Fibroblast of the aortic adventitia (primary cell): ENCODE measurements around the gene YES1. TPM values are rescaled to one million over a fixed set of nuclear protein-coding genes. Genes with fewer than 3 reads are reported as not detected.

Source experiments
- DNase-seq: peaks from one replicate; pipeline ENCODE4 v3.0.0-alpha.2; 2010; ENCODE audit warnings: low read depth
- H3K4me3 ChIP-seq: 2 replicates; pipeline ENCODE4 v1.5.1; 2011; ENCODE audit warnings: low read depth, mild to moderate bottlenecking, control low read depth, low read length, moderate library complexity
- CTCF ChIP-seq: IDR thresholded peaks from 2 replicates; pipeline ENCODE4 v1.5.1; 2011; ENCODE audit warnings: mild to moderate bottlenecking, low read length, control low read depth, inconsistent platforms; ENCODE audit not compliant: insufficient read depth
- total RNA-seq: library from RNA; depleted of rRNA; stranded (reverse); fragments of >200 nt; gene quantifications from 2 replicates; pipeline ENCODE4 v1.2.3, GENCODE V29; 2012; ENCODE audit warnings: low replicate concordance

Gene YES1
- total RNA-seq, 1 donor: 156 TPM

GRCh38 chr18:712401-713134, 99.5 kb downstream of the YES1 start, which contains the start of gene ENOSF1:
ENOSF1 (minus strand) TSS chr18:712630; CDS start chr18:712587, 43 bp downstream.
- TF ChIP-seq CTCF: peak; percentile 76
- DNase-seq: peak; percentile 74
- H3K4me3 ChIP-seq: peak within 1 kb of the TSS; percentile 82

DNA sequence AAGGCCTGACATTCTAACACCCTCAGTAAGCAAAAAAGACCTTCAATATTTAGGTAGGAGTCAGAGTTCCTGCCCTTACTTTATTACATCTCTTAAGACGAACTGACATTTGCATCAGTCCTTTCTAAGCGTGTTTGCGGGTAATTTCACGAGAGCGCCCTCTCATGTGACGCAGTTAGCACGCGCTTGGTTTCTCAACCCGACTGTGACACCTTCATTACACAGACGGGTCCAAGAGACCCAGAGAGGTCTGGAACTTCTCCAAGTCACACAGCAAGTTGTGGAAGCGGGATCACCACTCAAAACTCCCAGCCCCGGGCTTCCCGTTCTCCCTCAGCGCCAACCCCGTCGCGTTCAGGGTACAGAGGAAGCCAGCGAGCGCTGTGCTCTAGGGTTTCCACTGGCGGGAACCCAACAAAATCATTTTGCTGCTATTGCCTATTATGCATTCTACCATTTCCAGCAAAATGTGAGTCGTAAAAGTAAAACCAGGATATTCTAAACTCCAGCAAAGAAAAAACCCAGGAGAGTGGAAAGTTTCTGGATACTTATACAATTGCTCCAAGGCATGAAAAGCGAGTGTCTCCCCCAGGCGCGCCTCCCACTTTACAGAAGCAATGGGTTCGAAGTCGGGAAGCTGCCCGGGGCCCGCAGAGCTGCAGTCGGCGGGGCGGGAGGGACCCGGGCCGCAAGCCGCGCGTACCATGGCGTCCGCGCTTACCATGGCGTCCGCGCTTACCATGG, 100.2 kb downstream of the YES1 start:
- DNase-seq: peak; percentile 96
- H3K4me3 ChIP-seq: peak overlapping the region; percentile 82
- no peak for TF ChIP-seq CTCF

DNA sequence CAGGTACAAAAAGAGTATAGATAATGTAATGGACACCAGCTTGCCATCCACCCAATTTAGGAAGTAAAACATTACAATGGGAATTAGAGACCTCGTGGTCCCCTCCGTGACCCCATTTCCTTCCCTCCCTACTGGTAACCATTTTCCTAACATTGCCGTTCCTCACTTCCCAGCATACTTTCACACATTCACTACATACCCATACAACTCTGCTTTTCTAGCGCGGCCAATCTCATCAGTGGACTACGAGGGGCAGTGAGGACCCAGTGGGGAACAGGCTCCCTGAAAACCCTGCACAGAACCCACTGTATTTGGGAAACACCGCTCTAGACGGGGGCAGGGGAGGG, 100.8 kb downstream of the YES1 start:
- no peak for TF ChIP-seq CTCF
- DNase-seq: no peak
- peak overlapping the region; percentile 82 for H3K4me3 ChIP-seq

- TF ChIP-seq CTCF: no peak
- DNase-seq: no peak
- H3K4me3 ChIP-seq: peak overlapping the region; percentile 82
Measured at GRCh38 chr18:710418-711300, 101.4 kb downstream of the YES1 start.

- no peak for DNase-seq
- TF ChIP-seq CTCF: no peak
- H3K4me3 ChIP-seq: no peak overlapping the region
Measured at GRCh38 chr18:709771-710170, 102.3 kb downstream of the YES1 start.

DNA sequence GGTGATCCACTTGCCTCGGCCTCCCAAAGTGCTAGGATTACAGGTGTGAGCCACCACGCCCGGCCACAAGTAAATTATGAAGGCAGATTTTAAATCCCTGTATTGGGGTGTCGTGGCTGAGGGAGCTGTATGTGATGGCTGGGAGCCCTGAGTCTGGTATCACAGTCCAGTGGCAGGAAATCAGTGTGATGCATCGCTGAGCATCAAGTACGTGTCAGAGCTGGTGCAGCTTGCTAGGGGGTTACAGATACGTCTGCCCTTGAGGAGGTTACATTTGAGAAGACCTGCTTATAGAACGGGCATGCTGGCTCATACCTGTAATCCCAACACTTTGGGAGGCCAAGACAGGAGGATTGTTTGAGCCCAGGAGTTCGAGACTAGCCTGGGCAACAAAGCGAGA, 103.9 kb downstream of the YES1 start:
- H3K4me3 ChIP-seq: no peak overlapping the region
- no peak for DNase-seq
- TF ChIP-seq CTCF: no peak
